SKM-1 treated with dmso at 0.1 percent for 144 hours (cell line): Measurements from ENCODE around the gene AIF1L.

Source experiments
- DNase-seq: peaks from one replicate; lab custom pipeline; 2025; ENCODE audit not compliant: unreplicated experiment; lab: John Stamatoyannopoulos, UW

The AIF1L gene

DNA sequence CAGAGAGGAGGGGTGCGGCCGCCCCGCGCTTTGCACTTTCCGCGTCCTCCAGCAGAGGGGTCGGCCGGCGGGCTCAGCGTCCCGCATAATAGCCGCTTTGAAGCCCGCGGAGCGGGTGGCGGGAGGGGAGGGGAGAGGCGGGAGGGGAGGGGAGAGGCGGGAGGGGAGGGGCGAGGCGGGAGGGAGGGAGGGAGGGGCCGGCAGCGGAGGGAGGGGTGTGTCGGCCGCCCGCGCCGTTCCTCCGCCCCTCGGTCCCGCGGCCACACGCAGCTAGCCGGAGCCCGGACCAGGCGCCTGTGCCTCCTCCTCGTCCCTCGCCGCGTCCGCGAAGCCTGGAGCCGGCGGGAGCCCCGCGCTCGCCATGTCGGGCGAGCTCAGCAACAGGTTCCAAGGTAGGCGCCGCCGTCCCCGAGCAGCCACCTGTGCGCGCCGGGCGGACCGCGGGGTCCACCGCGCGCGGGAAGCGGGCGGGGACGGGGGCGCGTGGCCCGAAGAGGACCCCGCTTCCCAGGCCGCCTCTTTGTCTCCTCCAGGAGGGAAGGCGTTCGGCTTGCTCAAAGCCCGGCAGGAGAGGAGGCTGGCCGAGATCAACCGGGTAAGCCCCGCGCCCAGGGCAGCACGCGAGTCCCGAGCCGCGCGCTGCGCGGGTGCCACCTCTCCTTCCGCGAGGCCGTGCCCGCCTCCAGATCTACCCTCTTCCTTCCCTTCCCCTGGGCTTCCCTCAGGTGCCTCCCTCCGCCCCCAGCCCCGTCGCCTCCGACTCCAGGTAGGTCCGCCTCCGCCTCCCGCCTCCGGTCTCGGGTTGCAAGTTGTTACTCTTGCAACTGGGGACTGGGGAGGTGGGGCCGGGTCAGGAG lies at the start of gene AIF1L:
Gene AIF1L, plus strand, starts transcription at position 263 of the 857 bp plus-strand sequence. Its CDS starts 99 bp downstream, at position 362.
- no peak for DNase-seq

DNA sequence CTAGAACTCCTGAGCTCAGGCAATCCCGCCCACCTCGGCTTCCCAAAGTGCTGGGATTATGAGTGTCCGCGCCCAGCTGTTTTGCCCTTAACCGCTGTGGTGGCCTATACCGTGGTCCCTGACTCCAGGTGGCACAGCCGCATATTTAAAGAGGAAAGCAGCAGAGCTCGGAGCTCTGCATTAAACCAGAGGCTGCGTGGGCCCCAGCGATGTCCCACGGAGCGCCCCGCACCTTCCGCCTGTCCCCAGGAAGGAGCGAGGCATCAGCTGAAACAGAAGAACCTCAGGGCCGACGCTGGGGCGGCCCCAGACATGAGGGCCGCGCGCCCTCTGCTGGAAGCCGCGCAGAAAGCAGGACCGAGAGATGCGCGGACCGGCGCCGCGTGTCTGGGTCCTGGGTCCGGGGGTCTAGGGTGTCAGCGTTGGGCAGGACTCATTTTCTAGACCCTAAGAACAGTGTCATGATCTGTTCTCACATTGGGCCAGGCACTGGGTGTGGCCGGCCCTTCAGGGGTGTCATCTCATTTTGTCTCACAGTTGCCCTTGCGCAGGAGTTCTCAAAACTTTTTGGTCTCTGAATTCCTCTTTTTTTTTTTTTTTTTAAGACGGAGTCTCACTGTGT lies 49.6 kb upstream of the AIF1L start:
- DNase-seq, result peak; percentile 46

DNA sequence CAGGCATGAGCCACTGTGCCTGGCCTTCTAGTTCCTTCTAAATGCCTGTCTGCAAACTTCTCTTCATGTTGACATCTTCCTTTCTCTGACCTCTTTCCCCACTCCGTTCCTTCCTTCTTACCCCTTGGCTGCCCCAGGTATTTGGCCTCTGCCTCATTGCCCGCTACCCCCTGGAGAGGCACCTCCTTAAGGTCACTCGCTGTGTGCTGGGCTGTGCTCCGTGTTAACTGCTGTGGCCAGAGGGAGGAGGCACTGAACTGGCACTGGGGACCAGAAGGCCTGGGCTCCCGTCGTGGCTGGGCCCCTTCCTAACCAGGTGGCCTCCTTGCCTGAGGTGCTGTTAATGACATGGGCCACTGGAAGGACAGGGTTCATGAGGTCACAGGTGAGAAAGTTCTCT lies 48.0 kb upstream of the AIF1L start:
- peak; percentile 20 for DNase-seq

DNA sequence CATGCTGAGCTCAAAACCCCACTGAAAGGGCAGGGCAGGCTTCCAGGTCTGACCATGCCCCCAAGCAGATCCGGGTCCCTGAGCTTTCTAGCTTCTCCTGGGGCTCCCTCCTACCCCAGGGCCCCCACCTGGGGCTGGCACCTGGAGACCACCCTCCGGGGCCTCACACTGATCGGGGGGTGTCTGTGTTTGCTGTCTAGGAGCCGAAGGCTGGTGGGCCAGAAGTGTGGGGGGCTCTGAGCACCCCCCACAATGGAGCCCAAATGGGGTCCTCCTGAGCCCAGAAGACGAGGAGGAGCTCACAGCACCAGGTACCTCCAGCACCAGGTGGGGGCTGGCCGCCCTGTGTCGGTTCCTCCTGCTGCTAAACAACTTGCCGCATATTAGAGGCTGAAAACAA lies 47.5 kb upstream of the AIF1L start:
- no peak for DNase-seq

DNA sequence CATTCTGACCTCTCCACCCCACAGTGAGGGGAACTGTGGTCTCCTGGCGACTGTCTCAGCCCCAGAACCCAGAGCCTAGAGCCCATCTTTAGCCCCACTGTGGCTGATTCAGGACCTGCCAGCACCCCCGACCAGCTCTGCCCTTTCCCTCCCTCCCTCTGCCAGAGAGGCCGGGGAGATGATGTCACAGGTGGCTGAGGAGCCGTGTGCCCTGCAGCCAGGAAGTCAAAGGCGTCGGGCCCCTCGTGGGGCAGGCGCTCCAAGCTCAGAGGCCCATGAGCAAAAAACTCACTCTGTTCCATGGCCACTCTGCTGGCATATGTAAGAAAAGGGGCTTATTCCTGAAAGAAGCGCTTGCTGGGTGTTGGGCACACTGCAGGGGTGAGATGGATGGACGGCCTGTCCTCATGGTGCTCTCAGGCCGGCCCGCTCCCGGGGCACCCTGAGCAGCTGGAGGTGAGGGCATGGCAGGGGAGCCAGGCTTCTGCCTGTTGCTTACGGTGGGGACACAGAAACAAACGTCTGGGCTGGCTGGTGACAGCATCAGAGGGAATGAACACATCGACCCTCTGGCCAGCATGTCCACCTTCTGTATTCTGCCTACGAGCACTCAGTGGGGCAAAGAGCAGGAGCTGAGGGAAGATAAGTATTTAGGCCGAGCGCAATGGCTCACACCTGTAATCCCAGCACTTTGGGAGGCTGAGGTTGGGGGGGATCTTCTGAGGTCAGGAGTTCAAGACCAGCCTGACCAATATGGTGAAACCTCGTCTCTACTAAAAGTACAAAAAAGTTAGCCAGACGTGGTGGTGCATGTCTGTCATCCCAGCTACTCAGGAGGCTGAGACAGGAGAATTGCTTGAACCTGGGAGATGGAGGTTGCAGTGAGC lies 46.3 kb upstream of the AIF1L start:
- DNase-seq, result no peak

DNA sequence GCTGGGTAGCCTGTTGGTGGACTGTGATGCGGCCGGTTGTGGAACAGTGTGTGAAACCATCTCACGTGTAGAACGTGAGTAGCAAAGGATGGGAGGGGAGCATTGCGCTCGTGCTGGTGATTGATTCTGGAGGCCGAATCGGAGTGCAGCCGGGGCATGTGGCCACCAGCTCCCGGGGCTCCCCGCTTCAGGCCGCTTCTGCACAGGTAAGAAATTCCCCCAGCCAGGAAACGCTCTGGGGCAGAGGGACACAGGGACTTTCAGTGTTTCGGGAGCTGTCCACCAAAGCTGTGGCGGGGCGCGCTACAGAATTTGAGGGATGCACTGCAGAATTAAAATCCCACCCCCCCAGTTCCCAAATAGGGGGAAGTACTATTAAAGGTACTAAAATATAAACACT lies 45.5 kb upstream of the AIF1L start:
- no peak for DNase-seq

DNA sequence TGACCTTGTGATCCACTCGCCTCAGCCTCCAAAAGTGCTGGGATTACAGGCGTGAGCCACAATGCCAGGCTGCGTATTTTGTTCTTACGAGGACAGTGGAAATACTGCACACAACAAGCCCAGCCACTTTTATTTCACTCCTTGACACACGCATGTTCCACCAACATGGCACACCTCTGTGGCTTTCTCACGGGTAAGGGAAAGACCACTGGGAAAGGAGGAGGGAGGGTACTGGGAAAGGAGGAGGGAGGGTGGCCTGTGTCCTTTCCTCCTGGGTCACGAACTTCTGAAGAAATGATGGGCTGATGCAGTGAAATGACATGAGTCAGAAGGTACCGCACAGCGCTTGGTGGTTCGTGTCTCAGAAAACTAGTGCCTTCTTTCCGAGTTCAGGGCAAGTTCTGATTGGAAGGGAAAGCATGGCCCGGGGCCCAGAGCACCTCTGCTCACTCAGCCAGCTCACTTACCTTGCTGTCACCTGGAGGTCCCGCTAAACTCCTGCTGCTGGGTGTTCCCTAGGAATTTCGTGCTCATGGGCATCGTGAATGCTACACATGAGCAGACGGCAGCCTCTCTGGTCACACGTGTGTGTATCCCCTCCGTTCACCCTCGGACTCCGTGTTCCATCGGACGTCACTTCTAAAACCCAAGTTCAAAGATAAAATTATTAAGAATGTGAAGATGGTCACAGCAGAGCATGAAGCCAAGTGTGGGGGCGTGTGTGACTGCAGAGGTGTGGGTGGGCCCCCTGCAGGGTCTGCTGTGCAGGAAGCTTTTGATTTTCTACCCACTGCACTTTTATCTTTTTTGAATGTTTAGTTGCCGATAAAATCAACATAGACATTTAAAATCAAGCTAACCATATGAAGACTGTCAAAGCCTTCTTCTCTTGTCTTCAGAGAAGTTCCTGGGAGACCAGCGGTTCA lies 44.5 kb upstream of the AIF1L start:
- DNase-seq, result no peak

DNA sequence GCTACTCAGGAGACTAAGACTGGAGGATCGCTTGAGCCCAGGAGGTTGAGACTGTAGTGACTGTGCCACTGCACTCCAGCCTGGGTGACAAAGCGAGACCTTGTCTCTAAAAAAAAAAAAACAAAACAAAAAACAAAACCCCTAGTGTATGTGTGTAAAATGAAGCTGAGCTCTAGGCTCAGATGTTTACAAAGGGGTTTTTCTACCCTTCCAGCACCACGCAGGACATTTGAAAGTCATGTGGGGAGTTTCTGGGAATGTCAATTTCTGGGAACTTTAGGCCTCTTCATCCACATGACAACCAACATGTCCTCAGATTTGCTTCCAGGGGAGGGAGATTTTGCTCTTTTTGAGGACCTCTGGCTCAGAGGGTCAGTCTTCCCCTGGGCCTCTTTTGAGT lies 42.4 kb upstream of the AIF1L start:
- DNase-seq, result no peak

DNA sequence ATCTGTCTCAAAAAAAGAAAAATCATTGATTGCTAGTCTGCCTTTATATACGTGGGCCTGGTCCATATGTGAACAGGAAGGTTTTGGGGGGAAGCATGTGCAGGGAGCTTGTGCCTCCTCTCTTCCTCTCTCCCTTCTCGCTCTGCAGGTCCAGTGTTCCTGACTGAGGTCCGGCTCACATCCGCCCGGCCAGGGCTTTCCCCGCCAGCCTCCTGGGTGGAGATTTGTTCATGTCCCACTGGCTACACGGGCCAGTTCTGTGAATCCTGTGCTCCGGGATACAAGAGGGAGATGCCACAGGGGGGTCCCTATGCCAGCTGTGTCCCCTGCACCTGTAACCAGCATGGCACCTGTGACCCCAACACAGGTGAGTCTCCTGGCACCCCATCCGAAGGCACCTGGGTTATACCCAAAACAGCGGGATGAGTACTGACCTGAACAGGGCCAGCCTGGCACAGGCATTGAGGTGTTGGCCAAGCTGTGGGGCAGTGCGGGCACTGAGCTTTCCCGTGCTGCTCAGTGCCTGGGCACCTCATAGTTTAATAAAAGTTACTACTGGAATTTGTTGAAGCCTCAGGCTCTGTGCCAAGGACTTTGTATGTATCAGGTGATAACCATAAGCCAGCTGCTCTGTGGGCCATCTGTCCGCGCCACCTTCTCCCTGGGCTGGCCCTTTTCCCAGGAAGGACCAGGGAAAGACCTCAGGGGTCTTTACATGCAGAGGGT lies 39.4 kb upstream of the AIF1L start:
- no peak for DNase-seq

DNA sequence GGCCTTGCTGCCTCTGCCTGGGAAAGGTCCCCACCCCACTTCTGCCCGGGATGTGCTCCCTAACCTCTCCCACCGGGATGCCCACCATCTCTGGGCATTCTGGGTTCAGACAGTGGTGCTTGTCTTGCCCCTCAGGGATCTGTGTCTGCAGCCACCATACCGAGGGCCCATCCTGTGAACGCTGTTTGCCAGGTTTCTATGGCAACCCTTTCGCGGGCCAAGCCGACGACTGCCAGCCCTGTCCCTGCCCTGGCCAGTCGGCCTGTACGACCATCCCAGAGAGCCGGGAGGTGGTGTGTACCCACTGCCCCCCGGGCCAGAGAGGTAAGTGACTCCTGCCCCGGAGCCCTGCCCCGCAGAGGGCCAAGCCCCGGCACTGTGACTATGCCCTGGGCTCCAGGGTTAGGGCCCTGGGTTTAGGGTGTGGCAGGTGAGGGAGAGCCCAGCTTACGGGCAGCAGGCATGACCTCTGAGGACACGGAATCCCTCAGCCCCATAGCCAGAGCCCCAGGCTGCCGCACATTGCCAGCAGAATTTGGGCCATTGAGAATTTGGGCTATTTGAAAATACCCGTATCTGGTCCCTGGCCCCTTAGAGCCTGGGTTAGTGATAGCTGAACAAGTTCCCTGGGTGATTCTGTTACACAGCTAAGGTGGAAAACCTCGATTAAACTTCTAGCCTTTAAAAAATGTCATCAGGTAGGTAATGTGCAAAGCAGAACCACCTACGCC lies 35.3 kb upstream of the AIF1L start:
- DNase-seq, result no peak

DNA sequence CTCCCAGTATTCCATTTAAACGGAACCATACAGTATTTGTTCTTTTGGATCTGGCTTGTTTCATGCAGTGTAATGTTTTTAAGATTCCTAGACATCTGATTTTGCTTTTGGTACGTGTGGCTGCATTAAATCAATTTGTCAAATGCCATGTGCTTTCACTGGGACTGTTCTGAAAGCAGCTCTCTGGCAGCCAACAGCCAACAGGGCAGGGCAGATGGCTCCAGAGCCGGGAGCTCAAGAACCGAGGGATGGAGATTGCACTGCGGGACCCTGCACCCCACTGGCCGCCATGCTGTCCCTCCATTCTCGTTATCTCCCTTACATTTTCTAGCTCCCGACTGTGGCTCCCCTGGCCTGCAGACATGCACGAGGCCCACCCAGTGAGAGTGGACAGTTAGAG lies 33.4 kb upstream of the AIF1L start:
- no peak for DNase-seq

DNA sequence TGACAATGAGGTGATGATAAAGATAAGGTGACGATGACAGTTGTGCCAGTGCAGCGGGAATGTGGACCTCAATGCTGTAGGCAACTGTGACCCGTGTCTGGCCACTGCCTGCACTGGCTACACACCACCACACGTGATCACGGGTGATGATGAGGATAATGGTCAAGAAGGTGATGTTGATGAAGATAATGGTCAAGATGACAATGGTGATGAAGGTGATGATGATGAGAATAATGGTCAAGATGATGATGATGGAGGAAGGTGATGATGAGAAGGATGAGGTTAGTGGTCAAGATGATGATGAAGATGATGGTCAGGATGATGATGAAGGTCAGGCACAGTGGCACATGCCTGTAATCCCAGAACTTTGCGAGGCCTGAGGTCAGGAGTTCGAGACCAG lies 30.7 kb upstream of the AIF1L start:
- DNase-seq, result no peak

DNA sequence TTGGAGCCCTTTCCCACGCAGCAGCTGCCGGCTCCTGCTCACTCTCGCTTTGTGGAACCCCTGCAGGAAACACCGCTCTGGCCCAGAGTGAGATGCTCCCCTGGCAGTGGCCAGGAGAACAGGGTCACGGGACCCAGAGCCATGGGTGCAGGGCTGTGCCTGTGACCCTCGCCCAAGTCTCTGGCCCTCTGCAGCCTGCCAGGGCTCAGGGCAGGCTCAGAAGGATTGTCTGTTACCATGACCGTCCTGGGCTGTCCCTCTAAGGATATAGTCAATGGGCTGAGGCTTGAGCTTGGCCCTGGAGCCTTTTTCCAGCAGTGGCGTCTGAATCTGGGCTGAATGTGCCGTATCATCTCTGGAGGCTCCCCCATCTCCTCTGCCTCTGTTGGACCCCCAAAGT lies 28.7 kb upstream of the AIF1L start:
- no peak for DNase-seq

DNA sequence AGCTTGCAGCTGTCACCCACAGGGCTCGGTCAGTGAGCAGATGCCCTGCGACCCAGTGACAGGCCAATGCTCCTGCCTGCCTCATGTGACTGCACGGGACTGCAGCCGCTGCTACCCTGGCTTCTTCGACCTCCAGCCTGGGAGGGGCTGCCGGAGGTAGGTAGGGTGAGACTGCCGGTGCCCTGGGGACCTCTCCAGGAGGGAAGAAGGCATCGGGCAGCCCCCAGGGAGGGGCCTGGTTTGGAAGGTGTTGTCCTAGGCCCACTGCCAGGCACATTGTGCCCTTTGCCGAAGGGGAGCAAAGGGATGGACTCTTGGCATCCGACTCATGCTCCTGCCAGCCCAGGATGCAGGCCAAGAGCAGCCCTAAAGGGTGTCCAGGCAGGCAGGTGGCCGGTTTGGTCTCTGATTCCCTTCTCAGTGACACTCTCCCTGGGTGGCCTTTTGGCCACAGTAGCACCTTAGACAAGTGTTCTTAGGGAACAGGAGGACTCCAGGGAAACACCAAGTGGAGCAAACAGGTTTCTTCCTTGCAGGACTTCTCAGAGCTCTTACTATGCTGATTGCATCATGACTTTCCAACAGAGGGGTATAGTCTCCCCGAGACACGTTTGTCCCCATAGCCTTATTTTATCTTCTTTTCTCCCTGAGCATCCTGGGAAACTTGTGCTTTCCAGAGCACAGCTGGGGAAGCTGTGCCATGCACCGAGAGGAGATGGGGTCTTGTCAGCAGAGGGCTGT lies 28.1 kb upstream of the AIF1L start:
- no peak for DNase-seq

DNA sequence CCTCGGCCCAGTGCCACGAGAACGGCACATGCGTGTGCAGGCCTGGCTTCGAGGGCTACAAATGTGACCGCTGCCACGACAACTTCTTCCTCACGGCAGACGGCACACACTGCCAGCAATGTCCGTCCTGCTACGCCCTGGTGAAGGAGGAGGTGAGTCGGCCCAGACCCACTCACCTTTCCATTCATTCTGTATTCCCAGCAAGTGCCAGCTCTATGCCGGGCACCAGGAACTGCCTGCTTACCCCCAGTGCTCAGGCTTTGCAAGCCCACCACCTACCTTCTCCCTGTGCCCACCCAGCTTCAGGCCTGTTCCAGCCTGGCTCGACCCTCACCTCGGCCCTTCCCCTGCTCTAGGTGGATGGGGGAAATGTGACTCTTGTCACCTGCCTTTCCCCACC lies 26.6 kb upstream of the AIF1L start:
- DNase-seq, result no peak

DNA sequence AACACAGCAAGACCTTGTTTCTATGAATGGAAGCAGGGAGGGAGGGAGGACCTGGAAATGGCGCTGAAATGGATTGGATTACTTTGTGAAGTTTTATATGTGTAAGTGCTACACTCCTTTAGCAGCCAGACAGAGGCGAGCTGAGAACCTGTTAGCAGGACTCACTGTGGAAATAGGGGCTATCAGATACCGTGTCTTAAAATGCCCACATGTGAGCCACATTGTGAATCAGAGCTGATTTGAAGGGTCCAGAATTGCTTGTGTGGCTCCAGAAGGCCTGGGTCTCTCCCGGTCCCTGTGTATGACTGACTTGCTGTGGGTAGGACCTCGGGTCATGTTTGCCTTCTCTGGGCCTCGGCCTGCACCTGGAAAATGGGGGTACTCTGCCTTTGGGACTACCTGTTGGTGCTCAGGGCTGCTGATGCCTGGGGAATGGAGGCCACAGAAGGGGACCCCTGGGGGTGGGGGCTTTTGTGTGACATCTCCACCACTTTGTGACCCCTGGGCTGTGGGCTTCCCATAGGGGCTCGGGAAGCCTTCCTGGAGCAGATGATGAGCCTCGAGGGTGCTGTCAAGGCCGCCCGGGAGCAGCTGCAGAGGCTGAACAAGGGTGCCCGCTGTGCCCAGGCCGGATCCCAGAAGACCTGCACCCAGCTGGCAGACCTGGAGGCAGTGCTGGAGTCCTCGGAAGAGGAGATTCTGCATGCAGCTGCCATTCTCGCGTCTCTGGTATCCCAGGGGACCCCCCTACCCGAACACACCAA lies 24.0 kb upstream of the AIF1L start:
- no peak for DNase-seq

DNA sequence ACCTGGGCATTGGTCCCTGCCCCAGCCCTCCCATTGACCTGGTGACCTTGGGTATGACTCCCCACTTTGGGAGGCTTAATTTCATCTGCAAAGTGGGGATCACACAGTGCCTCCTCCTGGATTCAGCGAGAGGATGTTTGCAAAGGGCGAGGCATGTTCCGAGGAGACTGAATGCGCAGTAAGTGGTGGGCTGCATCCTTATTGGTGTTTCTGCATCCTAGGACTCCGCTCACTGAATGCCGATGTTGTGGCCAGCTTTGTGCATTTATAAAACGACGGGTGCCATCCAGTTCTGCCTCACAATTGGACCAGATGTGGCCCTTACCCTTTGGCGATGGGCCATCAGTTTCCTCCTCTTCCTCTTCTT lies 23.5 kb upstream of the AIF1L start:
- DNase-seq, result no peak
